ENCODE data around the gene XRCC1.
A peak's percentile ranks its signal among the peaks of the same experiment; 100 is the strongest.
"Not testable (repeated sequence)": the region's sequence is repeated elsewhere in the genome, so short reads cannot be mapped to it uniquely, and the experiment has no call there.

The XRCC1 gene

DNA sequence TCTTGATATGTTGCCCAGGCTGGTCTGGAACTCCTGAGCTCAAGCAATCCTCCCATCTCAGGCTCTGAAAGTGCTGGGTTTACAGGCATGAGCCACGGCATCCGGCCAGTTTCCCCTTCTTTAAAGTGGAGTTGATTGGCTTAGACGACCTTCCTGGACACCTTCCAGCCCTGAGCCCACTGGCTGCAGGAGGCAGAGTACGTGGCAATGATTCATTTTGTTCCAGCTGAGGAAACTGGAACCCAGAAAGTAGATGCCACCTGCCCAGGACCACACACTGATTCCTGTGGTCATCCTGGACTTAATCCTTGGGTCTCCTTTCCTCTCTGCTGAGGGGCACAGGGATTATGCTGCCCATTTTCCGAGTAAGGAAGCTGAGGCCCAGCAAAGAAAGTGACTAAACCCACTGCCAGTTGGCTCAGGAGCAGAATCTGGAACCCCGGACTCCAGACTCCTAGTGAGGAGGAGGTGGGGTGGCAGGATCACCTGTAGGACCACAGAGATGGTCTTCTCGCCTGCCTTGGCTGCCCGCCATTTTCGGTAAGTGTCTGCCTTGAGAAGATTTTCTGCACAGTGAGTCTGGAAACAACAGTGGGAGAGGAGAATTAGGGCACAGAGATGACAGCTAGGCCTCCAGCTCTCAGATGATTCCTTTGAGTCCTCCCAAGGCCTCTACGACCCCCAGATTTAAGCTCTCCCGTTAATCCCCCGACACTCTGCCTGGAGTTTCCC is 737 bp downstream of the XRCC1 start:
- no peak for DNase-seq

DNA sequence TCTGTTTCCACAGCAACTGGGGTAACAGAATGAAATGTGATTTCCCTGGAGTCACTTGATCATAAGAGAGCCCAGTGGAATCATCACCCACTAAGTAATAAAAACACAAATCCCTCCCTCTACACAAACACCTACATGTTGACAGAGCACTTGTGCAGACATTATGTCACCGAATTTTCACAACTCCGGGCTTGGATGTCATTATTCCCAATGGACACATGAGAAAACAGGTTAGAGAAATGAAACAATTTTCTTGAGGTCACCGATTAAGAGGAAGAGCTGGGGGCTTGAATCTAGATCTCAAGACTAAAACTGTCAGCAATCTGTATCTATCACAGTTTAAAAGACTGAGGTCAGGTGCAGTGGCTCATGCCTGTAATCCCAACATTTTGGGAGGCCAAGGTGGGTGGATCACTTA is 3.1 kb downstream of the XRCC1 start:
- DNase-seq = no peak

DNA sequence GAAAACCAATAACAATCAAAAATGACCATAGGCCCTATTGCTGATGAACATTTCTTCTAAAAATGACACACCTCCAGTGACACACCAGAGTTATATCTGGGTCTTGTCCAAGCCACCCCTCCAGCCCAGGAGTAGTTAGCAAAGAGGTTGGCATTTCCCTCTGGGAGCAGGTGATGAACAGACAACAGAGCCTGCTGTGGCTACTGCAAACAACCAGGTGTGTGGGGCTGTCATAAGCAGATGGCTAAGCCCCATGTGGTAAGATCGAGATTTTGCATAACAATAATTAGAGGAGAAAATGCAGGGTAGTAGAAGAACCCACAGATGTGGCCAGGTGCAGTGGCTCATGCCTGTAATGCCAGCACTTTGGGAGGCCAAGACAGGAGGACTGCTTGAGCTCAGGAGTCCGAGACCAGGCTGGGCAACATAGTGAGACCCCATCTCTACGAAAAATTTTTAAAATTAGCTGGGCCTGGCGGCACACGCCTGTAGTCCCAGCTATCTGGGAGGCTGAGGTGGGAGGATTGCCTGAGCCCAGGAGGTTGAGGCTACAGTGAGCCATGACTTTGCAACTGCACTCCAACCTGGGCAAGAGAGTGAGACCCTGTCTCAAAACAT is 5.0 kb downstream of the XRCC1 start:
- DNase-seq = no peak

DNA sequence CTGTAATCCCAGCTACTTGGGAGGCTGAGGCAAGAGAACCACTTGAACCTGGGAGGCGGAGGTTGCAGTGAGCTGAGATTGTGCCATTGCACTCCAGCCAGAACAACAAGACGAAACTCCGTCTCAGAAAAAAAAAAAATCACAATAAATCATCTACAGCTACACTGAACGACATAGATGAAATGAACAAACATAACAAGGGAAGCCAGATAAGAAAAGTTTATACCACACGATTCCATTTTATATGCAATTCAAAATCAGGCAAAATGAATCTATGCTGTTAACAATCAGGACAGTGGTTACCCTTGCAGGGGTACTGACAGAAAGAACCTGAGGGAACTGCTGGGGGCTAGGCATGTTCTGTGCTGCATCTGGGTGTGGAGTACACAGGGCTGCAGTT is 5.7 kb downstream of the XRCC1 start:
- no peak for DNase-seq

DNA sequence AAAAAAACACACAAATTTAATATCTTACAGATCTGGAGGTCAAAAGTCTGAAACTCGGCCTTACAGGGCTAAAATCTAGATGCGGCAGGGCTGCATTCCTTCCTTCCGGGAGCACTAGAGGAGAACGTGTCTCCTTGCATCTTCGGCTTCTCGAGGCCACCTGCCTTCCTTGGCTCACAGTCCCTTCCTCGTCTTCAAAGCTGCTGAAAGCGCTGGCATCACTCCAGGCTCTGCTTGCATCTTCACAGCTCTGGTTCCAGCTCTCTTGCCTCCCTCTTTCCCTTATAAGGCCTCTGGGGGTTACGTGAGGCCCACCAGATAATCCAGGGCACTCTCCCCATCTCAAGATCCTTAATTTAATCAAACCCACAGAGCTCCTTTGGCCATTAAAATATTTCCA is 10.5 kb downstream of the XRCC1 start:
- no peak for DNase-seq

DNA sequence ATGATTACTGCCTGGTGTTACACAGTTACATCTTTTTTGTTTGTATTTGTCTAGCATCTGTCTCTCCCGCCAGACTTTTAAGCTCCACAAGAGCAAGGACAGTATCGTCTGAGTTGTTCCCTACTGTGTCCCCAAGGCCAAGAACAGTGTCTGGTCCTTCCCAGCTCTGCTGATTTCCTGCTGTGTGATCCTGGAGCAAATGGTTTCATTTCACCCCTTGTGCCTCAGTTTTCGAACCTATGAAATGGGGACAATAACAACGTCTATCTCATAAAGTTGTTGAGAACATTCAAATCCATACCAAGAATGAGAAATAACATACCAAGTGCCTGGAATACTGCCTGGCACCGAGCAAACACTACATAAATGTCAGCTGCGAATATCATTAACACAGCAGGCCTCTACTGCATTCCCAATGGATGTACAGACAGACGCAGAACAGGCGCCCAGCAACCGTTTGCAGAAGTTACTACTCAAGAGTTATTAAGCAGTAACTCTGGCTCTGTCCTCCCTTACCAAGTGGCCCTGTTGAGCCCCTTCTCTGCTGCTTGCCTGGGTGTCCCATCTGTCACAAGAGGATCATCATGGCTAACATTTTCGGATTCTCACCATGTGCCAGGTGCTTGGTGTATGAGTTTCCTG is 11.4 kb downstream of the XRCC1 start:
- no peak for DNase-seq

DNA sequence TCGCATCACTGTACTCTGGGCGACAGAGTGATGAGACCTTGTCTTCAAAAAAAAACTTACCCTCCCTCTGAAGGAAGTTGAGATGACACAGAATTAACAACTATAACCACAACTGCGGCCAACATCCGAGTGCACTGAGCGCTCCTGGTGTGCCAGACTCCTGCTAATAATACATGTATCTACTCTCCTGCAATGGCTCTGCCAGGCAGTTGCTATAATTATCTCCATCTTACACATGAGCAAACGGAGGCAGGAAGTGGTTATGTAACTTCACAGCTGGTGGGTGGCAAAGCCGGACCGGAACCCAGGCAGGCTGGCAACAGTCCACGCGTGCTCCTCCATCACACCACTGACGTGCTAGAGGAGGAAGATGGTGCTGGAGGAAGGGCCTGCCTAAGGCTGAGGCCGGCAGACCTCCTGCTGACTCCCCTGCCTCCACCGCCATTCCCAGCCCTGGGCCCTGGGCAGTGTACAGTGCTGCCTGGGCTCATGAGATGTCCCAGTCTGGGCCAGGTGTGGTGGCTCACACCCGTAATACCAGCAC is 12.6 kb downstream of the XRCC1 start:
- peak; percentile 86 for DNase-seq

DNA sequence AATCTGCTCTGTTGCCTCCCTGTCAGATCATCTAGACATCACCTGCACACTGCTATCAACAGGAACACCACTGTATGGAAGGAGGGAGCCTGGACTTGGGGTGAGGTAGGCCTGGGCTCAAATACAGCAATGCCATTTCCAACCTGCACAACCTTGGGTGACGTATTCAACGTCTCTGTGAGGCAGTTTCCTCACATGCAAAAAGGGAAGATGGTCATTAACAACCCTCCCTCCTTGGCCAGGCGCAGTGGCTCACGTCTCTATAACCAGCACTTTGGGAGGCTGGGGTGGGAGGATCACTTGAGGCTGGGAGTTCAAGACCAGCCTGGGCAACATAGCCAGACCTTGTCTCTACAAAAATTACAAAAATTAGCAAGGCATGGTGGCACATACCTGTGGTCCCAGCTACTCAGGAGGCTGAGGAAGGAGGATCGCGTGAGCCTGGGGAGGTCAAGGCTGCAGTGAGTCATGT is 13.1 kb downstream of the XRCC1 start:
- DNase-seq = no peak

DNA sequence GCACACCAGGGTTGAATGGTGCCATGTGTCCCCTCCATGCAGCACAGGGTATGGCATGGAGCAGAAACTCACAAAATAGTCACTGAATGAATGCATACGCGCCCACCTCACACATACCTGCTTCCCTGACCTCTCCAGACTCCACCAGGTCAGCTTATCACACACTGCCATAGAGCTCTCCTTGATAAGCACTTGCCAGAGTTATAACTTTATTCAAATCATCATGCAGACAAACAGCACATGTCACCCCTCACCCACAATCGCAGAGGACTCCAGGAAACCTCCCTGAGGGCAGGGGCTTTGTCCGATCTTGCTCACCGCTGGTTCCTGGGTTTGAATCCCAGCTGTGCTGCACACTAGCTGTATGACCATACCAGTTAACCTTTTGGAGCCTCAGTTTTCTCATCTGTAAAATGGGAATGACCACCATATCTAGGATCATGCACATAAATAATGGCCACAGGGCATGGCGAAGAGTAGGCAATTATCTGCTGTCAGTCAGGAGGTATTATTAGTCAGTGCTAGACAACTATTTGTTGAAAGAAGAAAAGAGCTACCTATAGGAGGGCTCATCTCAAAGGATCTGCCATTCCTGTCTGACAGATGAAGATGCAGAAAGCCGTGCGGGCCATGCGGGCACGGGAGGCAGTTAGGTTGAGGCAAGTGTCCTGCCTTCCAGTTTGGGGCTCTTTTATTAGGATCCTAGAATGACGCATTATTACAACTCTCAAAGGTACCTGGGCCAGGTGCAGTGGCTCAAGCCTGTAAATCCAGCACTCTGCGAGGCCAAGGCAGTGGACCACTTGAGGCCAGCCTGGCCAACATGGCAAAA is 14.0 kb downstream of the XRCC1 start:
- DNase-seq = no peak

DNA sequence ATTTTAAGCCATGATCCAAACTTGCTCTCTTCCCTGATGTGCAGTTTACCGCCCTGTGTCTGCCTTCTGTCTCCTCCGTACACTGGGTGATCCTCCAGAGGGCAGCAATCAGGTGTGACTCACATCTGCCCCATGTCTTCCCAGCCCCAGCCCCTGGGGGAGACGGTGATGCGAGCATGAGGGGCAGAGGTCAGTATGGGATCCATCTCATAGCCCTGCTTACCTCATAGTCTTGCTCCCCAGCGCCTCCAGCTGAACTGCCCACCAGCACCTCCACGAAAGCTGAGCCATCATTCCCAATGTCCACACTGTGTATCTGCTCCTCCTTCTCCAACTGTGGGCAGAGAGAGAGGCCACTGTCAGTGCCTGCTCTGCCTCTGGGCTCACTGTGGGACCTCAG is 14.6 kb downstream of the XRCC1 start:
- DNase-seq = no peak

DNA sequence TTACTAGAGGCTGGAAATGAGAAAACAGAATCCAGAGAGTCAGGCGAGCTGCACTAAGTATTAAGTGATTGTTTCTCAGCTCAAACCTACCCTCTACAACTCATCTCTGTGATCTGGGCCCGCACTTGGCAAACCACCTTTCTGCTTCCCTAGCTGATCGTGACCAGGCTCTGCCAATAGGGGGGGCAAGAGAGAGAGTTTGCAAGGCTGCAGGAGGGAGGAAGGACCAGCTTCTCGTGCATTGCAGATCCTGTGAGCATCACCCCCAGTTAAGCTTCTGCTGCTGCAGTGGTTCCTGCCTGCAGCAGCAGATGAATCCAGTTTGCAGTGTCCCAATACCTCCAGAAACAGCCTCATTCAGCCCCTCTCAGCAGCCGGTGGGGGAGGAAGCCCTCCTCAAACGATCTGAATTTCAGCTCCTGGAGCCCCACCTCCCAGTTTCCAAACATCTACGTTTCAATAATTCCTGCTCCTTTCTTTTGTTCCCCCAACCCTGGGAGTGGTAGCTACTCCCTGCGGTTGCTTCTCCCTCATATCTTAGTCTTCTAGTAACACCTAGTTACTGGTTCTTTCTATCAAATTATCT is 20.0 kb downstream of the XRCC1 start:
- peak; percentile 88 for DNase-seq

DNA sequence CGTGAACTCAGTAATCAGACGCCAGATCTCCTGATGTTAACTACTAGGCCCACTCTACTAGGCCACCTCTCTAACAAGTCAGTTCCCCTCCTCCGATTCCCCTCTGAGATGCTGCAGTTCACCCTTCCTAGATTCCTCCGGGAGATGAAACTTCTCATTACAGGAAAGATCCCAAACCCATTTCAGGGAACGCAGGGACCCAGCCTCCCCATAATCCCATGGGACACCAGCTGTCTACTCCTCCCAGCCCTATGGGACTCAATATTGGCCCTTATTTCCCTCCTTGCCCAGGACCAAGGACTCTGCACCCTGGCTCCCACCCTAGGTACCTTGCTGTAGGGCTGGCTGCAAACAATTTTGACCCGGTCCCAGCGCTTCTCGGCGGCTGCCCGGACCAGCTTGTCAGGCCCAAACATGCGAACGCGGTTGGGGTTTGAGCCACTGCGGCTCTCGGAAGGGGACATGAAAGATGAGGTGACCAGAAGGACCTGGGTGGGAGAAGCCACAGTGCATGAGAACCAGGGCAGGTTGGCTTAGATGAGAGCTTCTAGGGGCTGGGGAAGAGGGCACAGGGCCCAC is 20.9 kb downstream of the XRCC1 start:
- DNase-seq = no peak

DNA sequence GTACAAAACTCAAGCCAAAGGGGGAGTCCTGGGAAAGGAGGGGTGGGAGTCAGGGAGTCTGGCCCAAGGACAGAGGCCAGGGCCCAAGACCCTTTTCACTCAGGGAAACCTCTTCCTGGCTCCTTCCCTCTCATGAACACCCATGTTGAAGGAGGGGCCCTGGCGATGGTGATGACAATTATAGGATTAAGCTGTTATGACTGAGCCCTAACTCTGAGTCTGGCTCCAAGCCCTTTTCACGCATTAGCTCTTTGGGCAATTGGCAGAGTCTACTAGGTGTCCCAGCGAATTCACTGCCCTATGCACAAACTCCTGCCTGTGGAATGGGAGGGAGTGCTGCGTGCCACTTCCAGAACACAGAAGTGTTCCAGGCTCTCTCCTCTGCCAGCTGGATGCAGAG is 21.7 kb downstream of the XRCC1 start:
- DNase-seq = no peak

DNA sequence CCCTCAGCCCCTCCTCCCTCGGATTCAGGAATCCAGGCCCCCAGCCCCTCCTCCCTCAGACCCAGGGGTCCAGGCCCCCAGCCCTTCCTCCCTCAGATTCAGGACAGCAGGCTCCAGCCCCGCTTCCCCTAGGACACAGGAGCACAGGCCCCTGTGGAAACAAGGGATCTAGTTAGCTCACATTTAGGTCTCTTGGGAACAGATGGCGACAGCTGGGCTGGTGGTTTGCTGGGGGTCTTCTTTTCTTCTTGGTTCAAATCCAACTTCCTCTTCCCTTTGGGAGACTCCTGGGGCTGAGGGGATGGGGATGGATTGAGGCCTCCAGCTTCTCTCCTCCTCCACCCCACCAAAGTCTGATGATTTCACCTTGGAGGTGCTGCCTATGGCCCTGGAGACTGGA is 22.7 kb downstream of the XRCC1 start:
- no peak for DNase-seq

DNA sequence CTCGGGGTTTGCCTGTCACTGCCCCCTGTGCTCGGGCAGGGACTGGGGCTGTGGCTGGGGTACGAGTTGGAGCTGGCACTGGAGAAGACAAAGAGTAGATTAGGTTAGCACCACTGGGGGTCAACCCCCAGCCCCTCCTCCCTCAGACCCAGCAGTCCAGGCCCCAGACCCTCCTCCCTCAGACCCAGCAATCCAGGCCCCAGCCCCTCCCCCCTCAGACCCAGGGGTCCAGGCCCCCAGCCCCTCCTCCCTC is 23.2 kb downstream of the XRCC1 start:
- DNase-seq = no peak

DNA sequence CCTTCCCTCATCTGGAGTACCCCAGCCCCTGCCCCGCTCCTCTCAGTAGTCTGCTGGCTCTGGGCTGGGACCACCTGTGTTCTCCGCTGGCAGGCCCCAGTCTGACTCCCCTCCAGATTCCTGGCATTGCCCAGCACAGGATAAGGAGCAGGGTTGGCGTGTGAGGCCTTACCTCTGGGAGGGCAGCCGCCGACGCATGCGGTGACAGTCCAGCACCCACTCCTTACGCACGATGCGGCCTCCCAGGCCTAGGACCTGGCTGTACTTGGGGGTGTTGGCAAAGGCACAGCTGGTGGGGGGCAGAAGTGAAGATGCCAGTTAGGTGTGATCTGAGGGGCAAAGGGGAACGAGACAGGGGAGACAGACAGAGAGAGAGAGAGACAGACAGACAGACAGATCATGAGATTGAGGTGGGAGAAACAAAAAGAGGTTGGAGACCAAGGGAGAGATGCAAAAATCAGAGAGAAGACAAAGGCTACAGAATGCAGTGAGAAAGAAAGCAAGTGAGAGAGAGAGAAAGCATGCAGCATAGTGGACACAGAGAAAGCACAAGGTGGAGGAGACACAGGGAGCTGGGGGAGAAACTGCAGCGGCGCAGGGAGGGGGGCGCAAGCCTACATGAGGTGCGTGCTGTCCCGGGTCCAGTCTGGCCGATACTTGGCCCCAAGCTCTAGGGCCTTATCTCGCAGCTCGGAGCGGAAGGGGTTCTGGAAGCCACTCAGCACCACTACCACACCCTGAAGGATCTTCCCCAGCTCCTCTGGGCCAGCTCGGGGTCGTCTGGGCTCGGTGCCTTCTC is 23.7 kb downstream of the XRCC1 start:
- no peak for DNase-seq

DNA sequence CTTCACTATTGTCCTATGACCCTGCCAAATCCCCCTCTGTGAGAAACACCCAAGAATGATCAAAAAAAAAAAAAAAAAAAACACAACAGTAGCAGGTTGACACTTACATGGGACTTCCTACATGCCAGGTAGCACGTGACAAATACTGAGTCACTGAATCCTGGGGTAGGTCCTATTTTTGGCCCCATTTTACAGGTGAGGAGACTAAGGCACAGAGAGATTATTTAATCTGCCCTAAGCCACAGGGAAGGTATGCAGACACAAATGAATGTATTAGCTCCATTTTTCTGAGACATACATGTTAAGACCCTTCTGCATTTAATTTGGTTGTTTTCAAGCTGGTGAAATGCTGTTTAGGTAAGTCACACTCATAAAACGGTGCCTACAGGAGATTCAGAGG is 26.6 kb downstream of the XRCC1 start:
- no peak for DNase-seq

DNA sequence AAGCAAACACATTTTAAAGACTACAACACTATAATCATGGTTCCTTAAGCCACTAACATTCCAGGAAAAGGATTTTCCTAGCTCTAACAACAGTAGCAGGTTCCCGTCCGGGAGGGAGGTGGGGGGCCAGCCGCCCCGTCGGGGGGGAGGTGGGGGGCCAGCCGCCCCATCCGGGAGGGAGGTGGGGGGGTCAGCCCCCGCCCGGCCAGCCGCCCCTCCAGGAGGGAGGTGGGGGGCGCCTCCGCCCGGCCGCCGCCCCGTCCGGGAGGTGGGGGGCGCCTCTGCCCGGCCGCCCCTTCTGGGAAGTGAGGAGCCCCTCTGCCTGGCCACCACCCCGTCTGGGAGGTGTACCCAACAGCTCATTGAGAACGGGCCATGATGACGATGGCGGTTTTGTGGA is 27.4 kb downstream of the XRCC1 start:
- not testable (repeated sequence) for DNase-seq

DNA sequence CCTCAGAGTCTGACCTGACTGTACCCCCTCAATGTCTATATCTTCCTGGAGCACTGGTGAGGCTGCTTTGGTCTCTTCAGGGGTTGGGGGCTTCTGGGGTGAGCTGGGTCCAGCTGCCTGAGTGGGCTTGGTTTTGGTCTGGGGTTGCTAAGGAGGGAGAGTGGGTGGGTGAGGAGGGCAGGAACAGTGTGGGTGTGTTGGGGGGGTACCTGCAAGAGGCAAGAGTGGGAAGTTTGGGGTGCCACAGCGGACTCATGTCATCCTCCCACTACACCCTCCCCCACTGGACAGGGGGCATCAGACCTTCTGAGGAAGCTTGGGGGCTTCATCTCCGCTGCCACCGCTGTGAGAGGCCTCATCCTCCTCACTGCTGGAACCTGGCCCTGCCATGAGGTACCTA is 28.7 kb downstream of the XRCC1 start:
- DNase-seq = no peak

DNA sequence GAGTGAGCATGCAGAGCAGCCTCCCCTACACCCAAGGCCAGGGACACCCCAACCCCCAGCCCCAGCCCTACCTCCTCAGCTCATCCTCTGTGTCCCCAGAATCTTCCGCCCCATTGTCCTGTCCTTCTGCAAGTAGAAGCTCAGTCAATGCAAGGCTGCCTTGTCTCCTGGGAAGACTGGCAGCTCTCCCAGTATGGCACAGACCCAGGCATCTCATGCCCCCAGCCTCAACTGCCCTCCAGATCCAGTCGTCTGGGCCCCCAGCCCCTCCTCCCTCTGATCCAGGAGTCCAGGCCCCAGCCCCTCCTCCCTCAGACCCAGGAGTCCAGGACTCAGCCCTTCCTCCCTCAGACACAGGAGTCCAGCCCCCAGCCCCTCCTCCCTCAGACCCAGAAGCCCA is 29.3 kb downstream of the XRCC1 start:
- DNase-seq = no peak

DNA sequence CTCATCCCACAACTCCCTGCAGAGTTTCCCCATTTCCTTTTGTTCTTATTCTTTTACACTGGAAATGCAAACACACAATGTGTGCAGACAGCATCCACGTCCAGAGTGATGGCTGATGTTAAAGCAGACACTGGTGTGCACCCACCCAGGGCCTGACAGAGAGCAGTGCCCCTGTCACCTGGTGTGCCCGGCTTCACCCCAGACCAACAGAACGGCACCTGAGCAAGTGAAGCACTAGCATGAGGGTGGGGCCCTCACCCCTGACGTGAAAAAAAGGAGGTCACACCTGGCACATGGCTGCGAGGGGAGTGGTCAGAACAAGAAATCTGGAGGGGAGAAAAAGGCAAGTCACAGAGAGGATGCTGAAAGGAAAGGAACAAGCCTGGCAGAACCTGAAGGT is 30.1 kb downstream of the XRCC1 start:
- no peak for DNase-seq

DNA sequence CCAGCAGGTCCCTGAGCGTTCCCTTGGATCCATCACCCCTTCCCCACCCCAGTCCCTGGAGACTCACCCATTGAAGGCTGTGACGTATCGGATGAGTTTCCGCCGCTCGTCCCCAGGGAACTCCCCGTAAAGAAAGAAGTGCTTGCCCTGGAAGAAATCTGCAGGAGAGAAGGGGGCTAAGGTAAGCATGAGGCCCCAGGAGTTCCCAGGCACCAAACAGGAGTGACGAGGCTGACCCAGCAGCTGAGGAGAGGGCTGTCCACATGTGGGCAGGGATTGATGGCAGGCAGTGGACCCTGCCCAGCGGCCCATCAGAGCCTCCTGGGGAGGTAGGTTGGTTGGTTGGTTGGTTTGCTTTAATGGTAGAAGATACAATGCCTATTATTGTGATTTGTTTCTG is 31.2 kb downstream of the XRCC1 start:
- no peak for DNase-seq
